Lower leg skin (tissue), 3 donors: ENCODE measurements around the gene DNAJC11.

Experiments used
- POLR2A ChIP-seq, 2 donors: fragments of 450-650 bp; IDR thresholded peaks; one replicate each; pipeline ENCODE4 v1.6.1; 2016 to 2017; ENCODE audit warnings: antibody characterized with exemption in 2 of 2, mild to moderate bottlenecking in 1 of 2, moderate library complexity in 1 of 2
- TF ChIP-seq, protein P1 (sequence below), 3 donors: fragments of 450-650 bp; IDR thresholded peaks; one replicate each; pipeline ENCODE4 v1.5.1; 2016; ENCODE audit warnings: antibody characterized with exemption in 3 of 3, mild to moderate bottlenecking in 3 of 3, moderate library complexity in 2 of 3

- TF ChIP-seq, protein P1, sequence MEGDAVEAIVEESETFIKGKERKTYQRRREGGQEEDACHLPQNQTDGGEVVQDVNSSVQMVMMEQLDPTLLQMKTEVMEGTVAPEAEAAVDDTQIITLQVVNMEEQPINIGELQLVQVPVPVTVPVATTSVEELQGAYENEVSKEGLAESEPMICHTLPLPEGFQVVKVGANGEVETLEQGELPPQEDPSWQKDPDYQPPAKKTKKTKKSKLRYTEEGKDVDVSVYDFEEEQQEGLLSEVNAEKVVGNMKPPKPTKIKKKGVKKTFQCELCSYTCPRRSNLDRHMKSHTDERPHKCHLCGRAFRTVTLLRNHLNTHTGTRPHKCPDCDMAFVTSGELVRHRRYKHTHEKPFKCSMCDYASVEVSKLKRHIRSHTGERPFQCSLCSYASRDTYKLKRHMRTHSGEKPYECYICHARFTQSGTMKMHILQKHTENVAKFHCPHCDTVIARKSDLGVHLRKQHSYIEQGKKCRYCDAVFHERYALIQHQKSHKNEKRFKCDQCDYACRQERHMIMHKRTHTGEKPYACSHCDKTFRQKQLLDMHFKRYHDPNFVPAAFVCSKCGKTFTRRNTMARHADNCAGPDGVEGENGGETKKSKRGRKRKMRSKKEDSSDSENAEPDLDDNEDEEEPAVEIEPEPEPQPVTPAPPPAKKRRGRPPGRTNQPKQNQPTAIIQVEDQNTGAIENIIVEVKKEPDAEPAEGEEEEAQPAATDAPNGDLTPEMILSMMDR (IDR thresholded peaks at IDR 0.05): no peak
- TF ChIP-seq POLR2A (IDR thresholded peaks at IDR 0.05): no peak
Measured at GRCh38 chr1:6614019-6614928, 87.3 kb downstream of the DNAJC11 start.
